ENCODE results near the gene MCU.

- TF ChIP-seq CTCF (IDR thresholded peaks at IDR 0.05) (no peak), POLR2A (IDR thresholded peaks at IDR 0.05) (no peak)
These were observed 36.5 kb downstream of the MCU start for GRCh38 chr10:72728462-72728861.
